Stimulated activated CD8-positive, alpha-beta memory T cell treated with anti-CD3 and anti-CD28 coated beads, Interleukin-4, amount 100 ng/mL, for 1 hour (primary cell): ENCODE data around the gene RAPGEF4.

Experiments used
- DNase-seq, 2 donors: peaks; one replicate each; pipeline ENCODE4 v3.0.0-alpha.2; 2020; ENCODE audit warnings: low read depth in 2 of 2, low spot score in 1 of 2

The RAPGEF4 gene

DNA sequence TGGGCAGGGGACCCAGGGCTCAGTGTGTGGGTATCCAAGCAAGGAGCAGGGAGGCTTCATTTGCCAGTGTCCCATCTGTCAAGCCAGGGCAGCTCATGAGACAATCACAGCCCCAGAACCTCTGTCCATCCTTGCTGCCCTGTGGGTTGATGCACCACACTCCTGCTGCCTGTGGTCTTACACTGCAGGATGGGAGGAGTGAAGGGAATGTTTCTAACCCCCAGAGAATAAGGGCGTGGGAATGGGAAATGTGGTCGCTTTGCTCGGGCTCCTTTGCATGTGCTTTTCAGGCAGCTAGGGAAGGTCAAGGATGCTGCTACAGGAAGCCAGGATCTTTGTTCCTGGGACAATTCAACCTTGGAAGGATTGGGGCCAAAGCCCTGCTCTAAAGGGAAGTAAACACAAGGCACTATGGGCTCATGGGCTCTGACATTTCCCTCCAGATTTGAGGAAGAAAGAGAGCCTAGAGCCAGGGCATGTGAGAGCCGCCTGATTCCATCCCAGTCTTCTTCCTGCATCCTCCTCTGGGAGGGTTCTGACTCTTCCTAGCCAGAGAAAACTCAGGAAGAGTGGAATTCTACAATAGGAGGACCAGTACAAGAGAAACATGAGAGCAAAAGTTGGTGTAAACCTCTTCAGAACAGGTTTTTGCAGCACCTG, 321.2 kb downstream of the RAPGEF4 start:
- DNase-seq = no peak

DNA sequence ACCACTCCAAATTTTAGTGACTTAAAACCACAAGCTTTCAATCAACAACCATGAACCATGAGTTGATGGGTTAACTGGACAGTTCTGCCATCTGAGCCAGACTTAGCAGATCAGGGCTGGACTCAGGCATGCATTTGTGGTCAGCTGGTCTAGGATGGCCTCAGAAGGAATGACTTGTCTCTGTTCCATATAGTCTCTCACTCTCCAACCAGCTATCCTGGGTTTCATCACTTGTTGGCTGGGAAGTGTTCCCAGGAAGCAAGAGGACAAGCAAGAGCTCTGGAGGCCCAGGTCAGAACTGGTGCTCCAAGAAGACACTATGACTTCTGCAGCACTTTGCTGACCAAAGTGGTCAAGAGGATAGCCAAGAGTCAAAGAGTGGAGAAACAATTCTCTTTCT, 322.5 kb downstream of the RAPGEF4 start:
- no peak for DNase-seq

DNA sequence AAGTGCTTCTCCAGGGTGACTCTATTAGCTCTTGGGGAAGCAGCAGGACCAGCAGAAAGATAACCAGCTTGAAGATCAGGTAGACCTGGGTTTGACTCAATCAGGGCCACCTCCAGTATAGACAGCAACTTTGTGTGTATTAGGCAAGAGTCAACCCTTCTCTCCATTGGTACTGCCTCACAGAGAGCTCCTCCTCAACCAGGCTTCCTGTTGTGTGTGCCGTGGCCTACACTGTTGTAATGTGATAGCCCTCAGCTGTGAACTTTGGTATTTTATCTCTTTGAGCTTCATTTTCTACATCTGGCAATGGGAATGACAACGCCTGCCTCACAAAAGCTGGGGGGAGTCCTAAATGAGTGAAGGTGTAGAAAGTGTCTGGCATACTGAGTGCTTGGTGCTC, 323.0 kb downstream of the RAPGEF4 start:
- DNase-seq = no peak

- DNase-seq = no peak
These were observed 323.6 kb downstream of the RAPGEF4 start for GRCh38 chr2:173059292-173059691.

- no peak for DNase-seq
These were observed 324.4 kb downstream of the RAPGEF4 start for GRCh38 chr2:173059971-173060461.

- DNase-seq = no peak
These were observed 327.2 kb downstream of the RAPGEF4 start for GRCh38 chr2:173062801-173063200.

- DNase-seq = no peak
These were observed 328.6 kb downstream of the RAPGEF4 start for GRCh38 chr2:173064151-173064805.

DNA sequence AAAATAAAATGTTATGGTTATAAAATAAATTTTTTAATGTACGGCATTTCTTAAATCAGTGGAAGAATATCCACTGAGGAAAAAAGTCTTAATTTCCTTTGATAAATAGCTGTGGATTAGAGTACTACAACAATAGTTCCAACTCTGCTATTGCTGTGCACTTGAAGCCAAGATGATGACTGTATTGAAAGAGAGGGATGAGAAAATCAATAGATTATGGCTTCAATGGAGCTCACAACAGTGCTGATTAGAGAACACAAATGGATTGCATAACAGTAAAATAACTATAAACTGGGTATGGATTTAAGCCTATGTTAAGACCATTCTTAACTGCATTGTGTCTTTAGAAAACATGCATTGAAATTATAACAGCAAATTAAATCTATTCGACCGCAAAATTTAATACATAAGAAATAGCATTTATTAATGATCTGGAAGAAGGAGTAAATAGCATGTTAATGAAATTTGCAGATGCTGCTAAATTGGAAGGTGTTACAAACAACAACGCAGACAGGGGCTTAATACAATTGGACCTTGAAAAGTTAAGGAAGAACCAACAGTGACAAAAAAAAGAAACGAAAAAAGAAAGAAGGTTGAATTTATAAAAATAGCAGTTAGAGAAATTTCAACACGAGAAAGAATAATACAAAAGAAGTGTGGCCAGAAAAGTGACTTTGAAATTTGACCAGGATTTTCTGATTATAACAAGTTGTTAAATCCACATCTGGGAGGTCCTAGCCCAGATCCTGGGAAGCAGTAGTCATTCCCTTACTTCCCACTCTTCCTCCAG, 331.4 kb downstream of the RAPGEF4 start:
- DNase-seq = no peak

DNA sequence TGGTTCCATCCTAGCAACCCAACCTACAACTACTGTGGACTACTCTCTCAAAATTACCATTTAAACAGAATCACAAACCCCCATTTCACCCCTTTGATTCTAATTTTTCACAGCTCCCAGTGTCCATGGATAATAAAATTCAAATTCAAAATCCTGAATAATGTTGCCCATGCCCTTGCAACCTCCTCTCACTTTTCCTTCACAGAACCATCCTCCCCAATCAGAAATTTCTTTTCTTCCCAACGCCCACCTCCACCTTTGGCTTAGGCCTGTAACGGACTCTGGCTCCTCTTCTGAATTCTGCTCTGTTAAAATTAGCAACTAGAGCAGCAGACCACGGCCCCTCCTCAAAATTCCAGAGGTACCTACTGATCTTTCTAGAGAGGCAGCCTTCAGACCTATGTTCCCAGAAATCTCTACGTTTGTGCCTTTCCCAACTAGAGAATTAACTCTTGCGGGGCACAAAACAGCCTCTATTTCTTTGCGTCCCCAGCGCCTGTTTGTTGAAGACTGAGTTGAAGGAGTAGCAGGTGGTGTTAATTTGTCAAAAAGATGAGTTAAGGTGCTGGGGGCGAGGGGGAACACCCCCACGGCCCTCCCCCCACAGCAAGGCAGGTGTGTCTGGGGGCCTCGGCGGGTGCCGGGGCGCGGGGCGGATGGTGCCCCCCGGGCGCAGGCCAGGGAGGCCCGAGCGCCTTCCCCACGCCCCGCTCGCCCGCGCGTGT, 339.6 kb downstream of the RAPGEF4 start:
- DNase-seq = no peak

DNA sequence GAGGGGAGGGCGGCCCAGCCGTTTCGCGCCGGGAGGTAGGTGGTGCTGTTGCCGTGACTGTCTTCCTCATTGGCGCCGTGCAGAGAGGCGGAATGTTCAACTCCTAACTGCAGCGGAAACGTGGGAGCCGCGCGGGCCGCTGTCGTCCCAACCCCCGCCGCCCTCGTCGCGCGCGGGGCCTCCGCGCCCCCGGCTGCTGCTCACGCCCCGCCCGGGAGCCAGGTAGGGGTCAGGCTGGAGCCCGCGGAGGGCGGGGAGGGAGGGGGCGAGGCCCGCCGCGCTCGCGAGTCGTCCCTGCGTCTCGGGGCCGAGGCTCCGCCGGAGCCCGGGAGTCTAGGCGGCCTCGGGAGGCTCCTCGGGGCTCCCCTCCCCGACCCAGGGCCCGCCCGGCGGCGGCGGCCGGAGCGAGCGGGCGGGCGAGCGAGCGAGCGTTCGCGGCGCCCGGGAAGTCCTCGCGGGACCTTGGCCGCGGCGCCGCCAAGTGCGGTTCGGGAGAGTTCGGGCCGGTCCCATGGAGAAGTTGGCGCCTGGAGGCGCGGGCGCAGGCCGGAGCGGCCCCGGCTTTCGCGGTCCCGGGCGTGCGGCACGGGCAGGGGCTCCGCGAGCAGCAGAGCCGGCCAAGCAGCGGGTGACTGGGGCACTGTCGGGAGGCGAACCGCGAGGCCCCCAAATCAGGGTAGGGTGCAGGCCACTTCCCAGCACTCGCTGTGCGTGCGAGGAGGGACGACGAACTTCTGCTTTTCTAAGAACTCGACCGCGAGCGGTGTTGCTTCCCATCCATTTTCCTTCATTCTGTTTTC, 340.3 kb downstream of the RAPGEF4 start, which contains the start of gene MAP3K20:
Gene MAP3K20 (plus strand): TSS at position 66 of the 800 bp plus-strand sequence. CDS start 15,186 bp downstream, outside the sequence.
- peak in 1 of 2 donors; percentile 10 for DNase-seq

DNA sequence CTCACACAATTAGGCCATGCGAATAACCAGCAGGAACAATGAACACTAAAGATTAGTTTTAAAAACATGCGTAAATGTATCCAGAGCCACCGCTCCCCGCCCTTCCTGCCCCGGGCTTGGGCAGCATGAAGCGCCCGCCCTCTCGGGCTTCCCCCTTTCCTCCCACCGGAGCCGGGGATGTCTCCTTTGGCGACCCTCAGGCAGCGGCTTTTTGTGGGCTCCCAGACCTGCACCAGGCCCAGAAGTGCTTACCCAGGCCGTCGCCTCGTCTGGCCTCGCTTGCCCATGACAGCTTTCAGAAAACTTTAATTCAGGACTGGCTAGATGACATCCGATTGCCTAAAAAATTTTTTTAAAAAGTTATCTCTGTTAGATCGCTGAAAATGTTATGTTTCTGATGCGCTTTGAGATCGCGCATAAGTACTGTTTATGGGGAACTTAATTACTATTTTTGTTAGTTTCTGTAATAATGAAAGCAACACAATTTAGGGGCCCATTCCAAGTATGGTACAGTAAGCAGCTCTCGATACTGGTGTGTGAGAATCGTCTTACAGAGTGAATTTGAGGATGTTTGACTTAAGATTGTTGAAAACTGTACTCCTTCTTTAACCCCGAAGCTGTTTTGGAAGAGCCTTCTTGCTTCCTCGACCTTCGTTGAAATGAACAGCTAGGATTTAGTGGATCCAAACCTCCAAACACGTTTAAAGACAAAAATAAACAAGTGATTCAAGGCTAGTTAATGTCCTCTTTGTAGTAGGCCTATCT, 341.1 kb downstream of the RAPGEF4 start:
- DNase-seq = no peak

DNA sequence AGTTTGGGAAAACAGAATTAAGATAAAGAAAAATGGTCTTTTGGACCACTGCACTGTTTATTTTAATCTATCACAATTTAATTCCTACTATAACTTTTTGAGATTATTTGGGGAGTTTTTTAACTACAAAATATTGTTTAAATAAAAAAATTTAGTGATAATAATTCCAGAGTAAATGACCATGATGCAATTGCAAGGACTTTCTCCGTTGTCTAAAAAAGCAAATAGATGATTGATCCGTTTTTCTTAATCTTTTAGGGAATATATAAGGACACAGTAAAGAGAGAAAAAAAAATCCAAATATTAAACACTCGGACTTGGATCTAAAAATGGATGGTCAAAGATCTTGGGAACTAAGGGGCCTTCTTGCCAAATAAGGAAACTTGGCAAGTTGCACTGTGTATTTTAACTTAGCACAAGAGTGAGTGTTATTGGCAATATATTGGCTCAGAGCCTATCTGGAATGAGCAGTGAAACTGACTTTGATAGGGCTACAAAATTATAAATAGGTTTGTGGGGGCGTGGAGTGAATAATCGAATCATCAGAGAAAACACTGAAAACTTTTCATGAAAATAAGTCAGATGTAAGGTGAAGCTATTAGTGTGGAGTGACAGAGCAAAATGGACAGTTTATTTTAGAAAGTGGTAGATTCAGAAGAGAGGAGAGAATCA, 342.0 kb downstream of the RAPGEF4 start:
- DNase-seq = no peak

GRCh38 chr2:173079141-173079540, 343.5 kb downstream of the RAPGEF4 start:
- no peak for DNase-seq

DNA sequence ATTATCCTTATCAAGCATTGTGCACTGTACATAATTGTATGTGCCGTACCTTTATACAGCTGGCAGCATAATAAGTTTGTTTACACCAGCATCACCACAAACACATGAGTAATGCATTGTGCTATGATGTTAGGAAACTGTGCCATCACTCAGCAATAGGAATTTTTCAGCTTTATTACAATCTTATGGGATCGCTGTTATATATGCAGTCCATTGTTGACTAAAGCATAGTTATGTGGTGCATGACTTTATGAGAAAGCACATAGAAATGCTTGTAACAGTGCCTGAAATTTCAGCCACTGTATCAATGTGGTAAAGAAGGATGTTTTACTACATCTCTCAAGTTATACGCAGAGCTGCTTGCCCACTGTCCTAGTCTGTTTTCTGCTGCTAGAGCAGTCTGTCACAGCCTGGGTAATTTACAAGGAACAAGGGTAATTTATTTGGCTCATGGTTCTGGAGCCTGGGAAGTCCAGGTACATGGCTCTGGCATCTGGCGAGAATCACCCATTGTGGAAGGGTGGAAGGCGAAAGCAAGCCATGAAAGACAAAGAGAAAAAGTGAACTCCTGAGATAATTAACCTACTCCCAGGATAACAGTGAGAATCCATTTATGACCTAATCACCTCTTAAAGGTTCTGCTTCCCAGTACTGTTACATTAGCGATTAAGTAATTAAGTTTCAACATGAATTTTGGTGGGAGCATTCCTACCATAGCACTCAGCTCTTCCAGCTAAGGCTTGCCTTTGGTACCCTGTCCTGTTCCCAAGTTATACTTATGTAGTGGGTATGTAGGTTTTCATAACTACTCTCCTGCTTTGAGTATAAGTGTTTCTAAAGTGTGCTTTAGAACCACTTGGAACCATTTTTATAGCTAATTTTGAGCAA, 344.6 kb downstream of the RAPGEF4 start:
- DNase-seq = no peak

DNA sequence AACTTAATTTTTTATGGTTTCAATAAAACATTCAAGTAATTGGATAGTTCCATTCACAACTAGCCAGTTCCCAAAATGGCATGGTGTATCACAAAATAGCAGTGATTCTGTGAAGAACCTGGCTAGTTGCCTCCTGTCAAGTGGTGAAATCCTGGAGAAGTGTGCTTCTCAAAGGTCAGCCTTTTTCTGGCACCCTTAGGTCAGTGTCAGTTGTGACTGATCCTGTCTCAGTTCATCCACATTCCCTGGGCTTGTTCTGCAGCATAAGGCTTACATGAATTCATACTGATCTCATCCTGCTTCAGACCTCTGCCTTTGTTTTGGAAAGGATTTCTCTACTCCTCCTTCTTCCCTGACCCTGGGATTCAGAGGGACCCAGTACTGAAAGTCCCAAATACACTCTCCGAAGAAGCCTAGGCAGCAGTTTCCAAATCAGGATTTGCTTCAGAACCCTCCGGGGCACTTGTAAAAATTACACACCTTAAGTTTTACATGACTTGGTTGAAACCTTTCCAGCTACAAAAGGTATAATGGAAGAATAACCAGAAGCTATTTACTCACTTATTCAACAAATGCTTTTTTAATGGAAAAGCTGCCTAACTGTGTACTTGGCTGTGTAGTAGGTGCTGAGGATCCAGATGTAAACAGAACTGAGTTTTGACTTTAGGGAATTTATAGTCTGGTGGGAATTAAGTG, 351.0 kb downstream of the RAPGEF4 start:
- no peak for DNase-seq

DNA sequence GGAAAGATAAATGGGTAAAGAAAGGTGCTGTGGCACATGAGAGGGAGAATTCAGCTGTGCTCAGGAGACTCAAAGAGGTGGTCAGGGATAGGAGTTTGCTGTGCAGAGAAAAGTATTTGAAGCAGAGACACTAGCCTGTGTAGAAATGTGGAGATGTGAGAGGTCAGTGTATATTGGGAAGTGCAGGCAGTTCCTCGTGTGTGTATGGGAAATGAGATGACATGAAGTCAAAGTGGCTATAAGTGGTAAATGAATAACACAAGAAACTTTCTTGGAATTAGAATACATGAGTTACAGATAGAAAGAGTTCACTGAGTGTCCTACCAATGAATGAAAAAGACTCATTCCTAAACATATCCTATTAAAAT, 351.6 kb downstream of the RAPGEF4 start:
- no peak for DNase-seq

DNA sequence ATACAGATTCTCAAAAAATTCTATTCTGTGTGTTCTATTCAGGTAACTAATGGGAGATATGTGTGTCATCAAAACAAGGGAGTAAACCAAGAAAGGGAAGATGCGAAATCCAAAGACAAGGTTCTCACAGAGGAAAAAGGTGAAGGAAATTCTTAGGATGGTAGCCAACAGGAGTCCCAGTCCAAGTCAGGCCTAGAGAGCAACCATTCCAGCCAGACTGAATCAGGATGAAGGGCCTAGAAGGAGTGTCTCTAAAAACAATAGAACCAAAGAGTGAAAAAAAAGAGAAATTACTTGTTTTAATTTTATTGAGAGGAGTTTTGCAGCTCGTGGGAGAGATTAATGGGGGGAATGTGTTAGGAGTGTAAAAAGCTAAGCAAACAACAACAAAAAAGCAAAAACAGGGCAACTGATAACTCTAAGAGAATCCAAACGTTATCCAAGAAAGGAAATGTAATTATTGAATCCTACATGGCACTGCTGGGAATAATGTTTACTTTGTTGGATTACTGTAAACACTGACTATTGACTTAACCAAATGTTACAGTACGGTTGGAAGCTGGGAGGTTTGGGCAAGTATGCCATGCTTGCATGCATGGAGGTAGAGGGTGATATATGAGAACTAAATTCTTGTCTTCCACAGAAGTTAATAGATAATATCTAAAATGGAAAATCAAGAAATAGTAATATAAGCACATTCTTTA, 352.3 kb downstream of the RAPGEF4 start:
- no peak for DNase-seq
